ENCODE measurements around the gene CRTAC1.

The CRTAC1 gene

DNA sequence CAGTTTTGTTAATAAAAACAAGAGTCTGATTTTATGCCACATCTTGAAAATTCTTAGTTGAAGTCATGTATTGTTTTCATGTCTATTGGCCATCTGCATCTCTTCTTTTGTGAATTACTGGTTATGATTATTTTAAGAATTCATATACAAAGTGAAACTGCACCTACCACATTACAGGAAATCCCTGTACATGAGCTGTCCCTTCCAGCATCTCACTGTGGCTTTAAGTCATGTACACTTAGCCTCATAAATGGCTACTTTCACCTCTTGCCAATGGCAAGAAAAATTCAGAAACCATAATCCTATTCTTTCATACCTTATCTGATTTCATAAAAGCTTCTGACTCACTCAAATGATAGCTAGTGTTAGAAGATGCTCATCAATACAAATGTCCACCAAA is 48.6 kb downstream of the CRTAC1 start:
- DNase-seq (ENCODE audit: extremely low spot score, insufficient read length, low read depth) = no peak
- FAIRE-seq = no peak

DNA sequence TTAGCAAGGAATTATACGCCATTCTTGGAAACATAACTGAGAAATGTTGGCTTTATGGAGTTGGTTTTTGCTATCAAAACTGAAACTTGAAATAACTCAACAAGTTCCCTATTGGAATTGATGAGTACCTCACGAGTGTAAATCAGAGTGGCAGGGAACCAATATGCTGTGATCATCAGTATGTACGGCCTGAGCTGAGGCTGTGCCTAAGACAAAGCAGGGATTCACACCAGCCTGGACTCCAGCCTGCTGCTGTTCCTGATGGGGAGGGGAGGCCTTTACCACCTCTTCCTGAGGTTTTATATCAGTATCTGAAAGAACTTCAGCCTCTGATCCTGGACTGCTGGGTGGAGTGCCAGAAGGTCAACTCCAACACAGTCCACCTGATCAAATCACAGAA is 52.7 kb downstream of the CRTAC1 start:
- DNase-seq (ENCODE audit: extremely low spot score, insufficient read length, low read depth) = no peak
- FAIRE-seq = no peak

DNA sequence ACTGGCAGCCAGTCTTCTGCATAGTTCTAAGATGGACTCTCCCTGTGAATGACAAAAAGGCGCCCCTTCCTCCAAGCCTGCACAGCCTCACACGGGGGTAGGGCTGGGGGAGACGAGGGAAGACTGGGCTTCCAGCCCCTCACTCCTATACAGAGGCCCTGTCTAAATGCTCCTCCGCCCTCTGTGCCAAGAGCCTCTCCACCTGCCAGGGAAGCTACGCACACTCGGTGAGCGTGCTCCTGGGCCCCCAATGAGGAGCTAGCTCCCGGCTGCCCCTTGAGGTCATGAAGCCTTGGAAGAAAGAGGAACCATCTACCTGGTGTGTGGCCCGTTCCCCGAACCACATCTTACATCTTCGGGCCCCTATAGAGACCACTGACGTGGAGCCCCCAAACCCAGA is 54.8 kb downstream of the CRTAC1 start:
- FAIRE-seq = no peak
- DNase-seq (ENCODE audit: extremely low spot score, insufficient read length, low read depth) = no peak

DNA sequence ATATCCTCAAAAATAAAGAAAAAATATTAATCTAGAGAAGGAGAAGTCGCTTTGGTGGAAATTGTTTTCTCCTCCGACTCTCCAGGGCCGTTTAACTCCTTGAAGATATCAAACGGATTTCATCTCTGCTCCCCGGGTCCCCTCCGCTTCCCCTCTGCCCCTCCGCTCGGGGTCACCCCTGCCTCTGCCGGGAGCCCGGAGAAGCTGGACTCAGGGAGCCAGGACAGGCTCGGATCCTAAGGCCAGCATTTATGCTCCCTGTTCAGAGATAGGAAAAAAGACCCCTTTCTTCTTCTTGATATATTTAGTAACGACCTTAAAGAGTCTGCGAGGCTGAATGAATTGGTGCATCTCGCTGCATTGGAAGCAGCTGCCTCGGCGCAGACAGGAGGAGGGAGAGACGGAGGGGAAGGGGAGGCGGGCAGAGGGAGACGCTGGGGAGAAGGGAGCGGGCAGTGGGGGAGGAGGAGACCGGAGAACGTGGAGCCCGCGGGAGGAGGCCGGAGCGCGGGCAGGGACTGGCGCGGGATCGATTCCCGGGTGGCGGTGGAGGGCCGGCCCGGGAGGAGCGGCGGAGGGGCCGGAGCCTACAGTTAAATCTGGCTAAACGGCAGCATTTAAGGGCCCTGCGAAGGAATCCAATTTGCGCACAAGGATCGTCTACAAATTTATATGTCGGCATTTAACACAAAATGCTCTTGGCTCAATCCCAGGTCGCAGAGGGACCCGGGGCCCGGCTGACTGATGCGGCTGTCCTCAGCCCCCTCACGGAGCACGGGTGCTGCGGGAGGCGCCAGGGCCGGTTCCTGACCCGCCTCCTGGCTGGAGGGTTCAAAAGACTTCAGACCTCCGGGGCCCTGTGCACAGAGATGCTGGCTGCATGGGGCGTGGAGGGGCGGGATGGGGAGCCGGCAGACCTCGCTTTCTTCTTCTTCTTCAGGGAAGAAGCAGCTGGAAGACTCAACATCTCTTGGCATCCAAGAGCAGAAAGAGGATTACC is 55.6 kb downstream of the CRTAC1 start:
- no peak for FAIRE-seq
- DNase-seq (ENCODE audit: extremely low spot score, insufficient read length, low read depth) = no peak

DNA sequence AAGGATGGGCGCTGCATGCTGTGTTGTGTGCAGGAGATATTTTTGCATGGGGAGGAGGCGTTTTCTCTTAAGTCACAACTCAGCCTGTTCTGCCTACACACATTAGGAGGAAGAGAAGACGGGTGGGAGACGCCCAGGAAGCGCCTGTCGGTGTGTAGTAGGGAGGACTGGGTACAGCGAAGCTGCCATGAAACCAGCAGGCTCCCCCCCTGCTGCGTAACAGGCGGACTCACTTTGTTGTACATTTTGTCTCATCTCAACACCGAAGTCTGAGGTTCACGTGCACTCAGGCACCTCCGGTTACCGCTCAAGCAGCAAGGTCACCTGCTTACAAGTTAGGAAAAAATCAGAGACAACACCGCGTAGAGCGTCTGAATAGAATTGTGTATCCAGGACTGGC is 56.3 kb downstream of the CRTAC1 start:
- DNase-seq (ENCODE audit: extremely low spot score, insufficient read length, low read depth) (no peak), FAIRE-seq (no peak)

DNA sequence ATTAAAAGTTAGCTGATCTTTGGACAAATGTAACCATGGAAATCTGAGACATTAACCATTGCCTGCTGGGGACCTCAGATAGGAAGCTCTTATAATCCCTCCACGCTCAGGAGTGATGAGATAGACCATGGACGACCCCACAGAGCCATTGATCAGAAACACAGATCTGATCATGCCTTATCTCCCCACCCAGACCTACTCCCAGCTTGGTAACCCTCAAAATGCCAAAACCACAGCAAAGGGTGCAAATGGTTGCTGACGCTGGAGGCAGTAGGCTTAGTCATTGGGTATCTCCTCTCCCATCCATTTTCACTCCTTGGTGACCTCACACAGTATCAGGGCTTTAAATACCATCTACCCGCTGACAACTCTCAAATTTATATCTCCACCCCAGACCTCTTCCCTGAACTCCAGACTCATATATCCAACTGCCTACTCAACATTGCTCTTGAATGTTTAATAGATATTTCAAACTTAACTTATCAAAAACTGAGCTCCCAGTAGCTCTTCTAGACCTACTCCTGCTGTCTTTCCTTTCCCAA is 60.8 kb downstream of the CRTAC1 start:
- DNase-seq (ENCODE audit: extremely low spot score, insufficient read length, low read depth) = no peak
- FAIRE-seq = no peak

DNA sequence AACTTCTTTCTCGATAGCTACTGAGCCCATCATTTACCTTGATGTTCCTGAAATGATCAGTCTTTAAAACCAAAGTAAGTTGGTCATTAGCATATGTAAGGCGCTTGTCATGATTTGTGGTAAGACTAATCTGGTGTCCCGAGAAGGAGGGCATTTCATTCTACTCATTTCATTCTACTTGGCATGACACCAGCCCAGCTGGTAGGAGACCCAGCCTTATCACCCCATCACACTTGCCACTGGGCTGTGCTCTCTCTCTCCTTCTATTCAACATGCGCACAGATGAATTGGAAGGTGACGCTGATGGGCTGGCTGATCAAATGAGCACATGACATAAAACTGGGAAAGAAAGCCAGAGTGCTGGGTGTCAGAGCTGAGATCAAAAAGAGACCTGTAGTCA is 65.7 kb downstream of the CRTAC1 start:
- no peak for DNase-seq (ENCODE audit: extremely low spot score, insufficient read length, low read depth)

DNA sequence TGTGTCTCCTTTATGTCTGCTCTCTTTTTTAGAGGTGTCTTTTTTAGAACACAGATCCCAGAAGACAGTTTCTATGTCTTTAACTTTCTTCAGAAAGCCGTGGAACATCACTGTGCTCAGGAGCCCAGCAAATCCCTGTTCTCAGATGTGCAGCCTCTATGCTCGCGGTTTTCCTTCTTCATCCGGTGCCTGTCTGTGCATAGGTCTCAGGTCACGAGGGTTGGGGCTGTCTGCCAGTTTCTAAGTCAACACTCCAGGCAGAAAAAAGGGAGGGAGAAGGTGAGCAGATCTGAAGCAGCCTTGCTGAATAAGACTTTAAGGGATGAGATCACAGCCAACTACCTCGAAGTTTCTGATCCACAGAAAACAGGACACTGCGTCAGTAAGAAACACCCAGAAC is 68.5 kb downstream of the CRTAC1 start:
- no peak for DNase-seq (ENCODE audit: extremely low spot score, insufficient read length, low read depth)
- FAIRE-seq = no peak

More for the DNA sequence above, 65.7 kb downstream of the CRTAC1 start:
- FAIRE-seq = no peak

DNA sequence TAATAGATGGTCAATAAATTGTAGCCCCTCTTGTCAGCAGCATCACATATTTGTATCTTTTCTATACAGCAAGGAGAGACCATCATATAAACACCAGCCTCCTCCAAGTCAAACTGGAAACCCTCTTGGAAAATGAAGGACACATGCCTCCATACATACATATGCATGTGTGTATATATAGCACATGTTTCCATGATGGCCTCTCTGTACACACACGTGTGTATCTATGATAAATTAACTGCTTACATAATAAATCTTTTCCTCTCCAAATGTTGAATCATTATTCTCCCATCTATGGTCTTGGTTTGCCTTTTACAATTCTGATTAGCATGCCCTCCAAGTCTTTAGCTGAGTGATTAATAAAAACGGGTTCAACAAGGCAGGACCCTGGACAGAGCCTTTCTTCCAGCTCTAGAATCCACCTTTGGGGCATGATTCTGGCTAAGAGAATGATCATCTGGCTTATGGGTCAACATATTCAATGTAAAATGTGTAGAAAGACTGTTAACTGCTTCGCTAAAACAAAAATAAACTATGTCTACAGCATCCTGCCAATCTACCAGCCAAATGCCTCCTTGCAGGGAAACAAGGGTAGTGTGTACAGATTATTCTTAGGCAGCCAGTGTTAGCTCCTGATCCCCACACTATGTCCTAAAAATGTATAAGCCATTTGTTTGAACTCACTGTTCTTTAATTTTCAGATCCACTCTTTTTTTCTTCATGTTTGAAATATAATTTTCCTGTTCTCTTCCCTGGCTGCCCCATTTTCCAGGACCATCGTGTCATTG is 70.0 kb downstream of the CRTAC1 start:
- FAIRE-seq = no peak
- DNase-seq (ENCODE audit: extremely low spot score, insufficient read length, low read depth) = no peak

DNA sequence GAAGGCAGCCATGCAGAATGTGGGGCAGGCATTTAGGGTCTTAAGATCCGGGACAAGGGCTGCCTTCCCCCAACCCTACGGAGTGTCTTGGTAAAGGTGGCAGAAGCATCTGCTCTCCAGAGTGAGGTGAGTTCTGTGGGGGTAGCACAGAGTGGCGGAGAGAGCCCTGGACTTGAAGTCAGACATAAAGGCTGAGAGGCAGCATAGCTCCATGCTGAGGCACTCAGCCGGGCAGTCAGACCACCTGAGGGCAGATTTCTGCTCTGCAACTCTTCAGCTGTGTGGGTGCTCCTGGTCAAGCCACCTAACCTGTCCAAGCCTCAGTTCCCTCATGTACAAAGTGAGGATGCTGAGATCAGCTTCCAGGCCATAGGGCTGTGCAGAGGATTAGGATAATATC is 81.0 kb downstream of the CRTAC1 start:
- FAIRE-seq (no peak), DNase-seq (ENCODE audit: extremely low spot score, insufficient read length, low read depth) (no peak)

DNA sequence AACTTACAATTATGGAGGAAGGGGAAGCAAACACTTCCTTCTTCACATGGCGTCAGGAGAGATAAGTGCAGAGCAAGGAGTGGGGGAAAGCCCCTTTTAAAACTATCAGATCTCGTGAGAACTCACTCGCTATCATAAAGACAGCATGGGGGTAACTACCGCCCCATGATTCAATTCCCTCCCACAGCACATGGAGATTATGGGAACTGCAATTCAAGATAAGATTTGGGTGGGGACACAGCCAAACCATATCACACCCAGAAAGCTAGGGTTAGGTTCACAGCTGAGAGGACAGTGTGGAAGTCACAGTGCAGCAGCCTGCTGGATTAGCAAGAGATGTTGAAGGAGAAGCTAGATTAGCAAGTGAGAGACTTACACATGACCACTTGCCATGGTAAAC is 81.6 kb downstream of the CRTAC1 start:
- FAIRE-seq (no peak), DNase-seq (ENCODE audit: extremely low spot score, insufficient read length, low read depth) (no peak)

DNA sequence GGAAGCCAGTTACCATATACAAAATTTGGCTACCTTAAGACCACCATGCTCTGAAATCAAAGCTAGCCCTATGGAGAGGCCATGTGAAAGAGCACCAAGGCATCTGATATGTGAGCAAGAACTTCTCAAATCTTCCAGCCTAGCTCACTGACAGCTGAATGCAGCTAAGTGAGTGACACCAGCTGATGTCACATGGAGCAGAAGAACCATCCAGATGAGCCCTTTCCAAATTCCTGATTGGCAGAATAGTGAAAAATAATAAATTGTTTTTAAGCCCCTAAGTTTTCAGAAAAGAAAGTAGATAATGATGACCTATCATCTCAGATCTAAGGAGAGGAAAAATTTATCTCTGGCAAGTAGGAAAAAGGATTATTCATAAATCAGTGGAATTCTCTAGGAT is 85.6 kb downstream of the CRTAC1 start:
- DNase-seq (ENCODE audit: extremely low spot score, insufficient read length, low read depth) = no peak
- FAIRE-seq = no peak

DNA sequence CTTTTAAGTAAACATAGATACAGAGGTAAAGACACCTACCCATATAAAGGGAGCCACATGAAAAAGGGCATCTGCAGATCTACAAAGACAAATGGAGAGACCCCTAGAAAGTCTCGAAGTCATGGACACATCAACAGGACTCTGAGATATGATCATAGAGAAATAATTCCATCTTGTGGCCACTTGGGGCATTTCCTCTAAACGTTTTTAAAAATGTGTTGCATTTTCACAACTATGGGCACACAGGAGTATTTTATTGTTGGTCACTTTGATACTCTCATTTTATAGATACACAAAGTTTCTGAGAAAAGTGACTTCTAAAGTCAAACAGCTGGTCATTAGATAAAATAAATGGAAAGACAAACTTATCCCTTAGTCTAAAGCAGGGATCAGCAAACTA is 87.1 kb downstream of the CRTAC1 start:
- FAIRE-seq (no peak), DNase-seq (ENCODE audit: extremely low spot score, insufficient read length, low read depth) (no peak)

DNA sequence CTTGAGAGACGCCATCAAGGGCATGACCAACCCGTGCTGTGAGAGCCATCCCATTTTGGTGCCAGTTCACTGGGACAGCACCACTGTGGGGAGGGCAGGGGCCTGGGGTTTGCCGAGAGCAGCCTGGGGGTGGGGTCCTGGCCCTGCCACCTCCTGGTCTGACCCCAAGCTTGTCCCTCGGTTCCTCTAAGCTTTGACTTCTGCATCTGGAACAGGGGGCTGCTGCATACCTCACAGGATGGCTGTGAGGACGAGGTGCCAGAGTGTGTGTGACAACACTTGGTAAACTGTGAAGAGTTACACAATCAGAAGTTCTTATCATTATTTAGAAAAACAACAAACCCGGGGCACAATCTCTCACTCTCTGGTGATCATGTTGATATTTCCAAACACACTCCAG is 89.9 kb downstream of the CRTAC1 start:
- no peak for FAIRE-seq
- DNase-seq (ENCODE audit: extremely low spot score, insufficient read length, low read depth) = no peak

DNA sequence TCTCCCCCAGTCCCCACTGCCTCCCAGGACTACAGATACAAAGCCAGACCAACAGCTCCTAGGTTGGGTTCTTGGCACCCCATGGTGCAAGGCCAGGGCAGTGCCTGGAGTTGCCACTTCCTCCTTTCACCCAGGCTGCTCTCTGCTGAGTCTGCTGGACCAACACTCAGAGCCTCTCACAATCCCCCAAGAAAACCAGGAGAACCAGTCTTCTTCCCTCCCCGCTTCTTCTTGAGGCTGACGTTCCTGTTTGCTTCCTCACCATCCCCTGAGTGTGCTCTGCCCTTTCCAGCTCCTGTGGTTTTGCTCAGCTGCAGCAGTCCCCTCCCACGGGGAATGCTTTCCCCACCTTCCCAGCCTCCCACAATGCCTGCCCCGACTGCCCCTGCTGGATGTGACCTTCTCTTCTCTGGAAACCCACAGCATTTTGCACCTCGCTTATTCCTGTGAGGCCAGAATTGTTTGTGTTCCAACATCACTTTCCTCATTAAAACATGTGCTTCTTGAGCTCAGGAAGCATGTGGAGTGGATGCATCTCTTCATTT is 90.9 kb downstream of the CRTAC1 start:
- DNase-seq (ENCODE audit: extremely low spot score, insufficient read length, low read depth) (no peak), FAIRE-seq (no peak)

DNA sequence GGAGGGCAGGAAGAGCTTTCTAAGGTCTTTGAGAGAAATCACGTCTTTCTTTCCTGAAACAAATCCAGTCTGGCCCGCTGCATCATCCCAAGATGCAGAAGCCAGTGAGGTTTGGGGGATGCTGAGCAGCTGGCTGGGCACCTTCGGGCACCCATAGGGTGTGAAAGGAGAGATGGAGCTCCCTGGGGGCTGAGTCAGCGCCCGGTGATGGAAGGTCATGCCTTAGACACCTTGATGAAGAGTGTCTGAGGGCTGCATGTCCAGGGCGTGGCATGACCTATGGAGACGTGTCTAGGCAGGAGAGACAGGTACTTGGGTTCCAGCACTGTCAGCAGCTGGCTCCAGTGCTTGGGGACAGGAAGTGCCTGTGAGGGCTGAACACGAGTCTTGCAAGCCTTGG is 92.5 kb downstream of the CRTAC1 start:
- DNase-seq (ENCODE audit: extremely low spot score, insufficient read length, low read depth) = no peak
- no peak for FAIRE-seq

DNA sequence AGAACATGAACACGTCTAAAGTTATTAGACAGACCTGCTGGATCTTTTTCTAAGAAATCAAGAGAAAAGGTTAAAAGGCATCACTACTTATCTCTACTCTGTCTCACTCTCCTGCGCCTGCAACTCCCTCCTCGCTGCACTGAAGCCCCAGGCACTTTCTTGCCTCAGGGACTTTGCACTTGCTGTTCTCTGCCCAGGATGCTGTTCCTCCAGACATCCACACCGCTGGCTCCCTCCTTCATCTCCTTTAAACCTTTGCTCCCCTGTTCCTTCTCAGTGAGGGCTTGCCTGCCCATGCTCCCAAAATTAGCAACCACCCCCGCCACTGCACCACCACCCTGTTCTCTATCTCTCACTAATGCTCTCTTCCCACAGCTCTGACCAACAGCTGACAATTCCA is 93.4 kb downstream of the CRTAC1 start:
- DNase-seq (ENCODE audit: extremely low spot score, insufficient read length, low read depth) (no peak), FAIRE-seq (no peak)

DNA sequence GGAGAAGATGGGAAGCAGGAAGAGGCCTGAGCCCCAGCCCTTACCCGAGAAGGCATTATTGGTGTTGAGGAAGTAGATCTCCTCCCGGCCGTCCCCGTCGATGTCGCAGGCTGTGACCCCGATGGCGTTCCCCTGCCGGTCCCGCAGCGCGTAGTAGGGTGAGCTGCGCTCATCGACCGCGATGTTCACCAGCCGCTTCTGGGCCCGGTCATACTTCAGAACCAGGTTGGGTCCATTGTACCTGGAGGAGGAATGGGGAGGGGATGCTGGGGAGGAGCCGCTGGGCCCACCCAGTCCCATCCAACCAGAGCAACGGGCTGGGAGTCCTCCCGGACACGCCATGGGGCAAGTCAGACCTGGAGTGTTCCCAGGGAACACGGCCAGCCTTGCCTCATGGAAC is 94.3 kb downstream of the CRTAC1 start:
- DNase-seq (ENCODE audit: extremely low spot score, insufficient read length, low read depth) (no peak), FAIRE-seq (no peak)

DNA sequence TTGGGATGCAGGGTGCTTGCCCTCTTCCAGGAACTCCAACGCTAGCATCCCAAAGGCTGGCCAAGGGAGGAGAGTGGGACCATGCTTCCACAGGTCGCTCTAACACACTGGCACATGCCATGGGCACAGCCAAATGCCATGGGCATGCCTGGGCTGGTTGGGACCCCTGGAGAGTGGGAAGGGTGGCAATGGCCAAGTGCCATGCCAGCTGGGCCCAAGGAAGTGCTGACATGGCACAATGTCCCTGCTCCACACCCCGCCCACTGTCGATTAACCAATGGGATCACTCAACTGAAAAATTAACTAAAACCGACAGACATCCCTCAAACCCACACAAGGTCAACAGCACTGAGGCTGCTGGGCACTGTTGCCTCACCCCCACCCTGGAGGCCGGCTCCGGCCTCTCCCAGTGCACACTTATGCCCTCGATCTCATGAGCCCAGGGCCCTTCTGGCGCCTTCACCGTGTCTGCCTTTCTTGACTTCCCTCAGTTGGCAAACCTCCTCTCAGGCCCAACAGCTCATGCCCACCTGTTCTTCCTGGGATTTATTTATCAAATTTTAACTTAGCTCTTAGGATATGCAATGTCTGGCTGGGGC is 97.4 kb downstream of the CRTAC1 start:
- DNase-seq (ENCODE audit: extremely low spot score, insufficient read length, low read depth) = no peak
- no peak for FAIRE-seq

DNA sequence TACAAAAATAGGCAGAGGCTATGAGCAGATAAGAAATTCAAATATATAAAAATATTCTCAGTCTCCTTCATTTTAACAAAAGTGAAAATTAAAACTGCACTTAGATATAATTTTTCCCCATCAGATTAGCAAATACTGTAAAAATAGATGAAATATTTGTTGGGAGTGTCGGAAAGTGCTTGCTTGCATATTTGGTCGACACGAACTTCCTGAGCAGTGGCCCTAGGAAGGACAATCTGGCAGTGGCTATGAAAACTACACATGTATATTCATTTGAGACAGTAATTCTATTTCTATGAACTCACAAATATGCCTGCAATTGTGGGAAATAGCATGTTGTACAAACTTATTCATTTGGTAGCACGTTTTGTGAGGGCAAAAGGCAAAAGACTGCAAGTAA is 99.4 kb downstream of the CRTAC1 start:
- DNase-seq (ENCODE audit: extremely low spot score, insufficient read length, low read depth) = no peak
- FAIRE-seq = no peak

Data from GM18507 (cell line).